Measurements from ENCODE around the gene STAM2. TPM values are rescaled to one million over a fixed set of nuclear protein-coding genes. Genes with fewer than 3 reads are reported as not detected.

The STAM2 gene
- 18.8 and 31.0 TPM in 2 replicates for total RNA-seq (2014; rRNA removed; shearing (Covaris generic); ENCODE audit: low replicate concordance)

- H3K27ac ChIP-seq (ENCODE audit: low read length) = peak within 1 kb of the TSS; percentile 78
- H3K4me3 ChIP-seq (ENCODE audit: low read length) = peak within 1 kb of the TSS; percentile 81
- H3K4me1 ChIP-seq (ENCODE audit: low read length) = peaks cover 29% of the 10 kb centered on the region
- no peaks in the 10 kb centered on the region for H3K9me3 ChIP-seq (ENCODE audit: low read length)
- no peaks in the 10 kb centered on the region for H3K36me3 ChIP-seq (ENCODE audit: insufficient read depth, low read length)
- no peaks in the 10 kb centered on the region for H3K9me2 ChIP-seq (replicated peaks; ENCODE audit: insufficient read depth, low read length)
- H3K79me2 ChIP-seq (ENCODE audit: low read length) = peaks cover 49% of the 10 kb centered on the region
- no peaks in the 10 kb centered on the region for H3K27me3 ChIP-seq (ENCODE audit: low read length)
- no peaks in the 10 kb centered on the region for H4K20me1 ChIP-seq (ENCODE audit: insufficient read depth, low read depth, low read length)
- peak within 1 kb of the TSS; percentile 84 for H3K9ac ChIP-seq (ENCODE audit: low read length)
- DNase-seq = peak; percentile 97
- H2AFZ ChIP-seq (ENCODE audit: low read length) = peak within 1 kb of the TSS; percentile 98
- H3K4me2 ChIP-seq (ENCODE audit: low read depth, low read length, poor library complexity, severe bottlenecking) = peak within 1 kb of the TSS; percentile 87
Measured at GRCh38 chr2:152175368-152176112, at the start of gene STAM2. TSS of gene STAM2 (minus strand) at chr2:152175763. CDS start at chr2:152175642, 121 bp downstream.

DNA sequence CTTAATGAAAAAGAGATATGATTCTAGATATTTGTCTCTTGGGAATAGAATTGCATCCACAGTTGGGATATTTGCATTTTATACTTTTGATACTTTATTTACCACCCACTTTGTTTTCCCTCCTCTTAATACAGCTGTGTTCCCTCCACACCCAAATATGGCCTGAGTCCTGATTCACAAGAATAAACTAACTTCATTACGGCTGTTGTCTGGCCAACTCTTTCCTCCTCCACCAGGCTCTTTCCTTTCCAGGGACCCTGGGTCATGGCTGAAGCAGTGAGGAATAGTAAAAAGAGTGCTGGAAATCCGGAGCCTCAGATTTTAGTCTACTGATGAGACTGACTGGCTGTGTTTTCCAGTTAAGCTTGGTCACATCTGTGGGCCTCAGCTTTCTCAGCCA lies 48.4 kb upstream of the STAM2 start:
- Histone ChIP-seq H3K79me2 (ENCODE audit: low read length) (no peaks in the 10 kb centered on the region), H3K27ac (ENCODE audit: low read length) (no peak overlapping the region), H3K36me3 (ENCODE audit: insufficient read depth, low read length) (no peaks in the 10 kb centered on the region), H4K20me1 (ENCODE audit: insufficient read depth, low read depth, low read length) (no peaks in the 10 kb centered on the region), H3K4me2 (ENCODE audit: low read depth, low read length, poor library complexity, severe bottlenecking) (no peak overlapping the region), H3K9me2 (replicated peaks; ENCODE audit: insufficient read depth, low read length) (no peaks in the 10 kb centered on the region), H2AFZ (ENCODE audit: low read length) (no peak overlapping the region), H3K4me1 (ENCODE audit: low read length) (peaks cover 4% of the 10 kb centered on the region; the same call in 1 of the 2 replicates), H3K9ac (ENCODE audit: low read length) (no peak overlapping the region), H3K9me3 (ENCODE audit: low read length) (no peaks in the 10 kb centered on the region), H3K27me3 (ENCODE audit: low read length) (no peaks in the 10 kb centered on the region), H3K4me3 (ENCODE audit: low read length) (no peak overlapping the region)
- no peak for DNase-seq

DNA sequence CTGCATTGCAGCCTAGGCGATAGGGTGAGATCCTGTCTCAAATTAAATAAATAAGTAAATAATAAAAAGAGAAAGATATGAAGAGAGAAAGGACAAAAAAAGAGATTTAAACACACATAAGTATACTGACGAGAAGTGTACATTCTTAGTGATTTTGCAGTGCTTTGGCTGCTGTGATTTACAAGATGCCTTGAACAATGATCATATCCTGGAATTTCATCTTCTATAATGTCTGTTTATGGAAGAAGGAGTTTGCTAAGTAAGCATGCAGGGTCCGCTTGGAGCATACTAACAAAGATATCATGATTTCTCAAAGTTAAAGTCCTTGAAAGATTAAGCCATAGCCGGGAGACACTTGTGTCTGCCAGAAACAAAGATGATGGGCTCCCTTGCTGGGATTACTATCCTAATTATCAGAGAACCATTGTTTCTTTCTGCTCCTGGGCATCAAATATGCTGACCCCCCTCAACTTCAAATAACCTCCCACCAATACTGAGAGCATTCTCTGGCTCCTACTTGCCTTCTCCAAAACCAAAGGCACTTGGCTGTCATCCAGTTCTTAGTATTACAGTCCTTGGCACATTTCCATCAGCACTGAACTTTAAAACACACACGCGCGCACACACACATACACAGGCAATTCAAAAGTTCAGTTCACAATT lies 47.5 kb upstream of the STAM2 start:
- peaks cover 4% of the 10 kb centered on the region; the same call in 1 of the 2 replicates for H3K4me1 ChIP-seq (ENCODE audit: low read length)
- no peak overlapping the region for H2AFZ ChIP-seq (ENCODE audit: low read length)
- no peak overlapping the region for H3K9ac ChIP-seq (ENCODE audit: low read length)
- no peak overlapping the region for H3K4me2 ChIP-seq (ENCODE audit: low read depth, low read length, poor library complexity, severe bottlenecking)
- no peaks in the 10 kb centered on the region for H3K36me3 ChIP-seq (ENCODE audit: insufficient read depth, low read length)
- H4K20me1 ChIP-seq (ENCODE audit: insufficient read depth, low read depth, low read length) = no peaks in the 10 kb centered on the region
- no peaks in the 10 kb centered on the region for H3K9me2 ChIP-seq (replicated peaks; ENCODE audit: insufficient read depth, low read length)
- H3K27me3 ChIP-seq (ENCODE audit: low read length) = no peaks in the 10 kb centered on the region
- H3K79me2 ChIP-seq (ENCODE audit: low read length) = no peaks in the 10 kb centered on the region
- H3K27ac ChIP-seq (ENCODE audit: low read length) = no peak overlapping the region
- H3K9me3 ChIP-seq (ENCODE audit: low read length) = no peaks in the 10 kb centered on the region
- H3K4me3 ChIP-seq (ENCODE audit: low read length) = no peak overlapping the region
- no peak for DNase-seq

DNA sequence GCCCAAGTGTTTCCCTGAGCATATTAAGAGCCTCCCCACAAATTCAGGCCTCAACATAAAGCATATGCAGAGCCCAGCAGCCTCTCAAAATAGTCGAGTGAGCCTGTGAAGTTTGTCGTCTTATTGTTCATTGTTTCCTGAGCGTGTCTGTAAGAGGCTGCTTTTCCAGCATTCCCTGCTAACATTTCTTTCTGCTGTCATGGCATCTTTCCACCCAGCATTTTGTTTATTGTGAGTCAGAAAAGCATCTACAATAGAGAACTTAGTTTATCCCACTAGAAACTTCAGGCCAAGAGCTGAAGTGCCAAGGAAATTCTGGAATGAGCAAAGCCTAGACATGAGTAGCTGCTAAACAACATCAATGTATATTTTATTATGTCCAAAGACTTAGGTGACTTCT lies 46.3 kb upstream of the STAM2 start:
- Histone ChIP-seq H4K20me1 (ENCODE audit: insufficient read depth, low read depth, low read length) (no peaks in the 10 kb centered on the region), H3K79me2 (ENCODE audit: low read length) (no peaks in the 10 kb centered on the region), H3K4me3 (ENCODE audit: low read length) (no peak overlapping the region), H3K27me3 (ENCODE audit: low read length) (no peaks in the 10 kb centered on the region), H3K9me3 (ENCODE audit: low read length) (no peaks in the 10 kb centered on the region), H3K9ac (ENCODE audit: low read length) (no peak overlapping the region), H3K4me1 (ENCODE audit: low read length) (peaks cover 4% of the 10 kb centered on the region; the same call in 1 of the 2 replicates), H3K27ac (ENCODE audit: low read length) (no peak overlapping the region), H3K36me3 (ENCODE audit: insufficient read depth, low read length) (no peaks in the 10 kb centered on the region), H2AFZ (ENCODE audit: low read length) (no peak overlapping the region), H3K4me2 (ENCODE audit: low read depth, low read length, poor library complexity, severe bottlenecking) (no peak overlapping the region), H3K9me2 (replicated peaks; ENCODE audit: insufficient read depth, low read length) (no peaks in the 10 kb centered on the region)
- no peak for DNase-seq

DNA sequence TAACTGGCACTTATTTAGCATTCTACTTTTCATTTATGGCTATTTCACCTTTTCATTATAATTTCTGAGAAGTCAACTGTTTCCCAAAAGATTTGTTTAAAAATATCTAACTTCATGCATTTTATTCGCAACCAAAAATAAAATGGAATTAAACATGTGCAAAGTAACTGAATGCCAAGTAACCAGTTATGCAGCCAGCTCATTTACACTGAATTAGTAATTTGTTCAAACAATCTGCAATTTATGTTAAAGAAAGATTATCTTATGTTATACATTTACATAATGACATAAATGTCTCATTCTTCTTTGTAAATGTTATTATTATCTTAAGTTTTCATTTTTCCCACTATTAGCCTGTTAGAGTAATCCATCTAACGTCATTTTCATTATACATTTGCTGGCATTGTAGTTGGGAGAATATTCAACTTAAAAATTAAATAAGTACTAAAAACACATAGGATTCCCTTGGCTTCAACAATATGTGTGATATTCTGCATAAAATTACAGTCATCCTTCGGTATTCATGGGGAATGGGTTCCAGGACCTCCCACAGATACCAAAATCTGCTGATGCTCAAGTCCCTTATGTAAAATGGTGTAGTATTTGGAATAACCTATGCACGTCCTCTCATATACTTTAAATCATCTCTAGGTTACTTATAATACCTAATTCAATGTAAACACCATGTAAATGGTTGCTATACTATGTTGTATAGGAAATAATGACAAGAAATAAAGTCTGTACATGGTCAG lies 43.7 kb upstream of the STAM2 start:
- Histone ChIP-seq H4K20me1 (ENCODE audit: insufficient read depth, low read depth, low read length) (no peaks in the 10 kb centered on the region), H3K27me3 (ENCODE audit: low read length) (no peaks in the 10 kb centered on the region), H3K36me3 (ENCODE audit: insufficient read depth, low read length) (no peaks in the 10 kb centered on the region), H3K4me2 (ENCODE audit: low read depth, low read length, poor library complexity, severe bottlenecking) (no peak overlapping the region), H2AFZ (ENCODE audit: low read length) (no peak overlapping the region), H3K4me1 (ENCODE audit: low read length) (peaks cover 4% of the 10 kb centered on the region; the same call in 1 of the 2 replicates), H3K27ac (ENCODE audit: low read length) (no peak overlapping the region), H3K9ac (ENCODE audit: low read length) (no peak overlapping the region), H3K9me3 (ENCODE audit: low read length) (no peaks in the 10 kb centered on the region), H3K4me3 (ENCODE audit: low read length) (no peak overlapping the region), H3K79me2 (ENCODE audit: low read length) (no peaks in the 10 kb centered on the region), H3K9me2 (replicated peaks; ENCODE audit: insufficient read depth, low read length) (no peaks in the 10 kb centered on the region)
- DNase-seq = no peak

- H3K9me2 ChIP-seq (replicated peaks; ENCODE audit: insufficient read depth, low read length) = no peaks in the 10 kb centered on the region
- DNase-seq = no peak
- no peak overlapping the region for H3K4me2 ChIP-seq (ENCODE audit: low read depth, low read length, poor library complexity, severe bottlenecking)
- no peaks in the 10 kb centered on the region for H3K36me3 ChIP-seq (ENCODE audit: insufficient read depth, low read length)
- no peaks in the 10 kb centered on the region for H3K9me3 ChIP-seq (ENCODE audit: low read length)
- no peak overlapping the region for H3K9ac ChIP-seq (ENCODE audit: low read length)
- no peak overlapping the region for H2AFZ ChIP-seq (ENCODE audit: low read length)
- no peaks in the 10 kb centered on the region for H3K27me3 ChIP-seq (ENCODE audit: low read length)
- no peak overlapping the region for H3K27ac ChIP-seq (ENCODE audit: low read length)
- H3K79me2 ChIP-seq (ENCODE audit: low read length) = no peaks in the 10 kb centered on the region
- H3K4me1 ChIP-seq (ENCODE audit: low read length) = no peaks in the 10 kb centered on the region
- no peaks in the 10 kb centered on the region for H4K20me1 ChIP-seq (ENCODE audit: insufficient read depth, low read depth, low read length)
- H3K4me3 ChIP-seq (ENCODE audit: low read length) = no peak overlapping the region
Measured at GRCh38 chr2:152201466-152201830, 25.9 kb upstream of the STAM2 start.

- no peak overlapping the region for H2AFZ ChIP-seq (ENCODE audit: low read length)
- H3K36me3 ChIP-seq (ENCODE audit: insufficient read depth, low read length) = no peaks in the 10 kb centered on the region
- no peaks in the 10 kb centered on the region for H3K4me1 ChIP-seq (ENCODE audit: low read length)
- H4K20me1 ChIP-seq (ENCODE audit: insufficient read depth, low read depth, low read length) = no peaks in the 10 kb centered on the region
- H3K9me3 ChIP-seq (ENCODE audit: low read length) = no peaks in the 10 kb centered on the region
- H3K4me2 ChIP-seq (ENCODE audit: low read depth, low read length, poor library complexity, severe bottlenecking) = no peak overlapping the region
- H3K9ac ChIP-seq (ENCODE audit: low read length) = no peak overlapping the region
- H3K79me2 ChIP-seq (ENCODE audit: low read length) = no peaks in the 10 kb centered on the region
- H3K9me2 ChIP-seq (replicated peaks; ENCODE audit: insufficient read depth, low read length) = no peaks in the 10 kb centered on the region
- H3K4me3 ChIP-seq (ENCODE audit: low read length) = no peak overlapping the region
- no peaks in the 10 kb centered on the region for H3K27me3 ChIP-seq (ENCODE audit: low read length)
- H3K27ac ChIP-seq (ENCODE audit: low read length) = no peak overlapping the region
- DNase-seq = no peak
Measured at GRCh38 chr2:152200565-152201465, 25.3 kb upstream of the STAM2 start.
